Activated gamma-delta T cell treated with anti-CD3 and anti-CD28 coated beads, Interleukin-2, amount 50 U/mL, for 16 hours (primary cell): ENCODE results near the gene KCNMA1.

ENCODE experiments used
- DNase-seq: peaks from one replicate; pipeline ENCODE4 v3.0.0-alpha.2; 2020; ENCODE audit warnings: low read depth

Gene KCNMA1

DNA sequence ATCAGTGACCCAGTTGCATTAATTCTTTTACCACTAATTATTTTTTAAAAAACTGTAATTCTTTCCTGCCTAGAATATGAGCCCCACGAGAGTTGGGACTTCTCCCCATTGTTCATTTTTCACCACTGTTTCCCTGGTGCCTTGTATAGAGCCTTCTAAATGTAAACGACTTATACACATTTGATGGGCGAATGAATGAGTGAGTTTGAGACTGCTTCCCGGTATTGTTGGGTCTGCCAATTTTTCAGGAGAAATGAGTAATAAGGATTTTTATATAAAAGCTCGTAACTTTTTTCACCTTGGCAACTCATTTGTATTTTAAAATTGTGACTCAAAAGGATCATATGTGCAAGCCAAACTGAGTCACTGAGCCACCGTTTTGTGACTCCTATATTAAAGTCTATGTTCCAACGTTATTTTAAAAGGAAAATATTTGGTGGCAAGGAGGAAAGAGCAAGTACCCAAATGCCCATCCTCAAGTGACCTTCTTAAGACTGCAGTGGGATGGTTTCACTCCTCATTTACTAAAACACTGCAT is 621.3 kb downstream of the KCNMA1 start:
- no peak for DNase-seq

DNA sequence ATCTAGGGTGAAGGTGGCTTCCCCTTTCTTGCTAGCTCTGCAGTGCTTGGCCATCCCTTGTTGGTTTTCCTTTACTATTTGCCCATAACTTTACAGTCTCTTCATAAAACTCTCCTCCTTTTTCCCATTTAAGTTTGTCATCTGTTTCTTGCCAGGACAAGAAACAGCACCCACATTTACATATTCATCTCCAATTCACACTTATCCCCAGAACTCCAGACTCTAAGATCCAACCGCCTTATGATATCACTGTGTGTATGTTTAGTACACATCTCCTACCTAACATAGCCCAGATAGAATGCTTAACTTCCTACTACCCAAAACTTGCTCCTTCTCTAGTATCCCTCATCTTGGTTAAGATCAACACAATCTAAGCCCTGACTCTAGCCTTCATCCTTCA is 622.2 kb downstream of the KCNMA1 start:
- DNase-seq = no peak

DNA sequence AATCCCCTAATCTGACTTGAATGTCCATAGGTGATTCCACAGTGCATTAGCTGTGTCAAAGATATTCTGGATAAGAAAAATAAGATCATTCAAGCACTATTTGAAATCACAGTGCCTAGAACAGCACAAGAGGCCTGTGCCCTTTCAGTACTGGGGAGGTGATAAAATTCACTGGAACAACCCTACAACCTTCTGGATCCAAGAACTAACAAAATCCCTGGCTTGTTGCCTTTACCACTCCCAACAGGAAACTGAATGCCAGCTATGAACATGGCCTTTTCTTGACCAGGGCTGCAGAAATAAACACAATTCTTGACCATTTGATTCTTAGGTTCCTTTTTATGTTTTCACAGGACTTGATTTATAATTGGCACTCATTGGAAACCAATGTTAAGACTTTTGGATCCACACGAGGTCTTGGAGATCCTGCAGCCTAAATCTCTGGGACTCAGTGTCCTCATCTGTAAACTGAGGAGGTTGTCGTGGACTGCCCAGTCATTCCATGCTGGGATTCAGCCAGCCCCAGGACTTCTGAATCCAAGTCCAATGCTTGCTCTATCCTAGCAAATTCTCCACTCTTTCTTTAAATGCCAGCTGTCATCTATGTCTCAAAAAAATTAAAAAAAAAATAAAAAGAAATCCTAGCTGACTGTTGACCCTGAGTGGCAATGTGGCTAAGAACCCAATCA is 624.7 kb downstream of the KCNMA1 start:
- DNase-seq = no peak

DNA sequence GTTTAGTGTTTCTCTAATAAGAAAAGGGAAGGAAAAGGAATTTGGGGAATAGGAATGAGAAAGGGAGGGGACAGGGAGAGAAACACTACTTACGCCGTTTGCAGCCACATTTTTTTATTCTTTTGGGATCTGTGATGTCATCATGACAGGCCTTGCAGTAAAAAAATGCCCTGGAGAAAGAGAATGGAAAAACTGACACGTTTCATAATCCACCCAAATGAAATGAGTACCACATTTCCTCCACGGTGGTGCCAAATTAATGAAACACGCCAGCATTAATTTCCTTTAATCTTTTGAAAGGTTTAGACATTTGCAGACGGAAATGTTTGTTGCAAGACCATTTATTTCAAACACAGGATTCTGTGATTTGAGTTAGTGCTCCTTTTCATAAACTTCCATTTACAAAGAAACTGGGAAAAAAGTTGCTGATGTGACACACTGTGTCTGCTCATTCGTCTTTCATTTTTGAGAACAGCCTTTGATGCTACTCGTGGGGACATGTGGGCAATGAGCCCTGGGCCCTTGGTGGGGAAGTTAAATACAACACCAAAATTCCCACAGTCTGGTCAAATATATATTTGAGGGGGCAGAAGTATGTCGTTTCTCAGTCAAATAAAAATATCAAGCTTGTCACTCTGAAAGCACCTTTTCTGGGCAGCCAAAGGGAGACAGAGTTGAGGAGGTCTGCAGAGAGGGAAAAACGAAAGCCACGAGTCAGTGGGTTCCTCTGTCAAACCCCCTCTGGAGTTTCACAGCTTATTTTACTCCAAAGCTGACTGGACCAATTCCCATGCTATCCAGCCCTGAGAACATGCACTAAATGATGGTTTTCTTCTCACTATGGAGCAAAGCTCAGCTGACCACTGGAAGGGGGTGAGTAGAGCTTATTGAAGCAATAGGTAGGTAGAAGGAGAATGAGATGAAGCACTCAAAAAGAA is 625.5 kb downstream of the KCNMA1 start:
- no peak for DNase-seq

DNA sequence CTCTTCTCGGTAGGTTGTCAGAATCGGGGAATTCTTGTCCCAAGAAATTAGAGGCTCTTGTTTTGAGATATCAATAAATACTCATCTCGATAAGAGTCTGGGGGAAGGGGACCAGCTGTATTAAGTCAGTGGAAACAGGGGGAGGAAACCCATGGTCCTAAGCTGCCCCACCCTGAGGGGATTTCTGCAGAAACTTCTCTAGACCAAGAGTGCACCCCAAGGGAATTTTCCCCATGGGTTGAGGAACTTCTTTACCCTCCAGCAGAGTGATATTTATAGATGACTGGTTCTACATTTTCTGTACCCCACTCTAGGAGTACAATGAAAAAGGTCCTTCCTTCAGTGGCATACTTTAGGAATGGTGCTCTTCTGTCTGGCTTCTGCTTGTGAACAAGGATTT is 627.2 kb downstream of the KCNMA1 start:
- DNase-seq = no peak

DNA sequence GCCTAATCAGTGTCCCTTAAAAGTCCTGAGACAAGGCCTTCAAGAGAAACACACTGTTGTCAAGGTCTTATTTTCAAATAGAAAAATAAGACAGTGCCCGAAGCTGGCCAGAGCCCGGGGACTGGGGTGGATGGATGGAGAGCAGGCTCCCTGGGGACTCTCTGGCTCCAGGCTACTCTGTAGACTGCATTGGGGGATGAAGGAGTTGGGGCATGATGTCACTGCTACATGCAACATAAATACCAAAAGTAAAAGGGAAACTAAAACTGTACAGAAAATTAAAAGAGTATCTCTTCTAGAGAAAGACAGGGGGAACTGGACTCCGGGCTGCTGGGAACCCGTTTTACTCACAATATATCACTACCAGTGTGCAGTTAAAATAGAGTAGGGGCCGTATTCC is 629.8 kb downstream of the KCNMA1 start:
- DNase-seq = no peak

DNA sequence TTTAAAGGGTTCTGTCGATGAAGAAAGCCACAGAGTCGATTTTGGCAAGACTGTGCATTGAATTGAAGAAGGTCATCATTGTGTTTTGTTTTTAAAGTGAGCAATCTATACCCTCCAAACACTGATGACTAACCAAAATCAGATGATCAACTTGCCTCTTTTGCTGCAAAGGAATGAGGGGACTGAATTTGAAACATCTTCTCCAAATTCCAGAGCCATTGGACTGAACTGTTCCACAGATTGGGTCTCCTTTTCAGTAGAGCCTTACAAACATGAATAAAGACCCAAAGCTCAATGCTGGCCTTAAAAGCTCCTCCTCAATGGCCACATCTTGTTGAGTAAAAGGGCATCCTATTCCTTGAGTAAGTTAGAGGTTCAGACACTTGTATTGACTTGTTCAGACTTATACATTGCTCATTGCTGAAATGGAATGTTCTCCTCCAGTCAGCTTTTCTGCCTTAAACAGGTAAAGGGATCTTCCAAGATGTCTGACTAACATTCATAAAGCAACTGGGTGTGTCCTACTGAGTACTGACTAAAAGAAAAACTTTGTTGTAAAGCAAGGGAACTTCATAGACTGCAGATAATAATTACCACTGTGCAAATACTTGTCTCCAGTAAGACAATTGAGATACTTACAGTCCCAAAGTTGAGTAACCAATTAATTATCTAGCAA is 630.6 kb downstream of the KCNMA1 start:
- no peak for DNase-seq

DNA sequence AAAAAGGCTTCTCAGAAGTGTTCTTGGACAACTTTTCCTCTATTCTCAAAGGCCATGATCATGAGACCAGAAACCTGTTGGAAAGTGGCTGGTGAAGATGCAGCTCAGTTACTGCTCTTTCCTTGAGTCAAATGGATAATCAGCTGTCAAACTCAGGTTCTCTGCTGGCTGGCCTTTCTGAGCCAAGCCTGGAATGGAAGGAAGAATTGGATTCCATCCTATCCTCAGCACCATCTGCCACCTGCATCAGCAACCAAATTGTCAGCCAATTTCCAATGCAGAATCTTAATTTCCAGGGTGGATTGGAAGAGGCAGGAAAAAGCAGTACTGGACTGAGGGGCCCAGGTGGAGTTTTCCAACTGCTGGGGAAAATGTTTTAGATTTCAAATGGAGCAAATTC is 631.7 kb downstream of the KCNMA1 start:
- no peak for DNase-seq

DNA sequence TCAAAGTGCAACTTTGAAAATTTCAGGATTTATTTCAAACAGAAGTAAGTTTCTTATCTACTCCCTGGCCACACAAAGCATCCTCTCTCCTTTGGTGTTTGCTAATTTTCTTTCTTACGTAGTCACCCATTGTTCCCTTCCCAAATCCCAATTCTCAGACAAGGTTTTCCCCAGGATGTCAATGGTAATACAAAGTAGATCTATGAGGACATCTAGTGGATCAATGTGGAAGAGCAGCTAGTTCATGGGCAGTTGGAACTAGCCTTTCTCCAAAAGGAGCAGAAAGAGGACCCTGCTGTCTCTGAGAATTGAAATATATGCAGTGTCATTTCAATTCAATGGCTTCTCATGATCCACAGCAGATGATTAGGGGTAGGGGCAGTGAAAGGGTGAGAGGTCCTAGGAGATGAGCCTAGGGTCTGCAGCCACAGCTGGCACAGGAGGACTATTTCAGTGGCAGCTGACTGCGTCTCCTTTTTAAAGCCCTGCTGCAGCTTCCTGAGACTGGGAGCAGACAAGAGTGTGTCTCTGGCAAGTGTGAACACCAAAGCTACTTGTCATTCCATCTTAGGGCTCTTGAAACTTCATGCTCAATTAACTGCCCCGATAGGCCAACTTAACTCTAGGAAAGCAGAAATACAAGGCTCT is 632.6 kb downstream of the KCNMA1 start:
- DNase-seq = no peak

DNA sequence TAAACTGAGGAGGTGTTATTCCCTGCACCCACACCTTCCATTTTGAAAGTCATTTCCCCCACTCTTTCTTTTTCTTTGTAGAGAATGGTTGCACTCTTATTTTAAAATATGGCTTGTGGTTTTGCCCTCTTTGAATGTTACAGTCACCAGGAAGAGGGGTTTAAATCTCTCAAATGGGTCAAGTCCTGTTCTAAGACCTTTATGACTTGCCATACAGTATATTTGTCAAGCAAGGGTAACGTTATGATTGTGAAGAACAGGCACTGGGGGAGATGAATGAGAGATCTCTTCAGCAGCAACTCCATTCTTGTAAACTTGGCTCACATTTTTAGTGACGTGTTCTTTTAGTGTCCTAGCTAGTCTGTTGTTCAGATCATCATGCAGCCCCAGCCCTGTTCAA is 634.7 kb downstream of the KCNMA1 start:
- DNase-seq = no peak

DNA sequence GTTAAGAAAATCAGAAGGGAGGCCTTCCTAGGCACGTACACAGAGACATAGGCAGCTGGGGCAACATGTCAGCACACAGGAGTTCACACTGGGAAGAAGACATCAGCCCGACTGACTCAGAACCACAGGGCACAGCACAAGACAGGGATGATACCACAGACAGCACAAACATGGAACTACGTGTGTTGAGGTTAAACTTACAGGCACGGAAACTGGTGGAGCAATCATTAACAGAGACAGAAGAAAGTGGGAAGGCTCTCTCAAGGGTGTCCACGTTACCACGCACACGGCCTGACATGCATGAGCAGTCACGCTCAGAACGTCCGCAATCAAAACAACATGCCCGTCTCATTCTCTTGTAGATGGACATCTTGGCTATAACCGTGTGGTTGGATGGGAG is 636.4 kb downstream of the KCNMA1 start:
- DNase-seq = no peak

DNA sequence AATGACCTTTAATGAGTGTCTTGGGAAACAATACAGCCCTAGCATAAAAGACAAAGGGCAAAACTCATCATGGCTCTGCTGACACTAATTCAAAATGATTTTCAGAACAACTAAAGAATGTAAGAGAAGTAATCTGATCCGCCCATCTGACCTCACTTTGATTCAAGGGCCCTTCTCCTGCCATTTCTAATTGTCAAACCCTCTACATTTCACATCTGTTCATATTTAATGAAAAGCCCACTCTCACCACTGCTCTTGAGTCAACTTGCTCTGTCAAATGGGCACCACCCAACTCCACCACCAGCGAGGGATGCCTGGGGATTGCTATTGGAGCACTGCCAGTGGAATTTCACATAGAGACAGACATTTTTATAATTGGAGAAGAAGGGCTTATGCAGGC is 639.2 kb downstream of the KCNMA1 start:
- DNase-seq = no peak

DNA sequence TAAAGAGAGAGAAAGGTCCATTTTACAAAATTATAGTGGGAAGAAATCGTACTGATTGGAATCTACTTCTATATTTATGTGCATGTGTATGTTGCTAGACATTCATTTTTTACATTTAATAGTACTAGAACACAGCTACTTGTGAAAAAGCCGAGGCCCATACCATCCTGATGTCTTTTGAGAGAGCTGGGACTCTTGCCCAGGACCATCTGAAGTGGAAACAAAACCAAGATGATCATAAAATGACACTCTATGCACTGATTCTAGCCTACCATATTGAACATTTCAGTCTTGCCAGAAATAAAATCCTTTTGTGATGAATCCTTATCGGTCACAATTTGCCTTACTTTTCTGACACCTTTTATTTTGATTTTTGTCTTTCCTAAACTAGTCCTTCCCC is 640.0 kb downstream of the KCNMA1 start:
- DNase-seq = no peak

DNA sequence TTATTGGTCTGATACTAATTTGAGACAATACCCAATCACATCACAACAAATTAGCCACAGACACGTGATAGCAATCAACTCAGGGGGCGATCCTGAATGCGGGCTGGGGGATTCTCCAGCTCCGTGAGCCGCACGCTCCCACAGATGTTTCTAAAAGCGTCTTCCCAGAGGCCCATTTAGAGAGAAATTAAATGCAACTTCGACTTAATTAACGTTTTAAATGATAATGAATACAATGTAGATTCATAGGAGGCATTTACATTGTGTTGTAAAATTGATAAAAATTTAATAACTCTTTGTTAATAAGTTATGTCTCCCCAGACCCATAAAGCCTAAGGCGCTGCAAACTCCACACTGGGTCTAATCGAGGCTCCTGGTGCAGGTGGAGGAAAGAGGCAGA is 642.6 kb downstream of the KCNMA1 start:
- DNase-seq = no peak

DNA sequence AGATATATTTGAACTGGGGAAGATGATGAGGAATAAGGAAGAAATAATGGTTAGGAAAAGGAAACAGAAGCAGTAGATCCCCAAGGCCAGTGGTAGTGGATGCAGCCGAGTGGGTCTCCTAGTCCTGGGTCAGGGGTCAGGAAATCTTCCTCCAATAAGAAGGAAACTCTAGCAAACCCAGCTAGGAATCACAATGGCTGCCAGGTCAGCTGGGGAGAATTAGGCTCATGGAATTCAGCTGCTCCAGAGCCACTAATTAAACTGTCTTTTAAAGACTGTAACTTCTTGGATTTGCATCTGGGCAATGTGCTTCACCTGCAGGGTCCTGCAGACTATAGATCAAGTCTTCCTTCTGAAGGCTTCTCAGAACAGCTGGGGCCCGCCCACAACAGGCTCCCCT is 644.4 kb downstream of the KCNMA1 start:
- DNase-seq = no peak

DNA sequence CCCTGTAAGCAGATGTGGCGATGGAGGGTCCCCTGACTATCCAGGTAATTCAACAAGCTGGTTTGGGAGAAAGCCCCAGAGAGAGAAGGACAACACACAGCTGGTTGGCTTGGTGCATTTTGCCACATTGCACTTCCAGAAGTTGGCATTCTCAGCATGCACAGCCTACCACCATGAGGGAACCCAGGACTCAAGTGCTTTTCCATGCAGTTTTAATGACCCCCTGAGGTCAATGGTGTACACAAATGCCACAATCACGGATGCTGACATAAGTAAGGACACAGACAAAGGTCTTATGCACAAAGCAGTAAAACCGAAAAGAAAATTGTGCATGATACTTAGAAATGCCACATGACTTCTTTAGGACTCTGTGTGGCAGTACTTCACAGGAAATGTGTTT is 645.1 kb downstream of the KCNMA1 start:
- DNase-seq = no peak

DNA sequence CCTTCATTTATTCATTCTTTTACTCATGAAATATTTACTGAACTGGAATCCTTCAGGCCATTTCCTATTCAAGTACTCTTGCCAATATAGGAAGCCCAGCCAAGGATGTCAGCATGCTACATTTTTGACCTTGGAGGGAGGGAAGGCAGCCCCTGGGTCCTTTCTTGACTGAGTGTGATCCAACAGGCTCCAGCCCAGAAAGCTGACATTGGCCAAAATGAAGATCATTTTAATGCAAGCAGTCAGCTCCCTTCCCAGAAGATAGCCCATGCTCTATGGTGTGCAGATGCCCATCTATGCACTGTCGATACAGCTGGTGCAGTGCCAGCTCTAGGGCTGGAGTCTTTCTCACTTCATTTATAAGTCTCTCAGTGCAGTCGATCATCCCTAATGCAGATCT is 646.0 kb downstream of the KCNMA1 start:
- DNase-seq = no peak

DNA sequence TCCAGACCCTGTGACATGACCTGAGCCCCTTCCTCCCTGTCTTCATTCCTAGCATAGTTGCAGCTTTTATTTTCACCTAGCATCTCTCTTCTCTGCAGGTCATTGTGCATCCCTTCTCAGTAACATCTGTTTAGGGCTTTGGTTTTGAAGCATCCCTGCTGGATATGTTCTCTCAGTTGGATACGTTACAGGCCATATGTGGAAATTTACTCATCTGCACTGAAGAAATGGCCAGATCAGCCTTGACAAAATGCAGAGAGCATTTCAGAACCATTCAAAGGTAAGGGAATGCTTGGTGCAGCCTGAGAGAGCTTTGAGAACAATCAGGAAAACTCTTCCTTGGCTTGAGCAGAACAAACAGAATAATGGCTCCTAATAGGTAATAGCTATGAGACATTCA is 647.0 kb downstream of the KCNMA1 start:
- DNase-seq = no peak

DNA sequence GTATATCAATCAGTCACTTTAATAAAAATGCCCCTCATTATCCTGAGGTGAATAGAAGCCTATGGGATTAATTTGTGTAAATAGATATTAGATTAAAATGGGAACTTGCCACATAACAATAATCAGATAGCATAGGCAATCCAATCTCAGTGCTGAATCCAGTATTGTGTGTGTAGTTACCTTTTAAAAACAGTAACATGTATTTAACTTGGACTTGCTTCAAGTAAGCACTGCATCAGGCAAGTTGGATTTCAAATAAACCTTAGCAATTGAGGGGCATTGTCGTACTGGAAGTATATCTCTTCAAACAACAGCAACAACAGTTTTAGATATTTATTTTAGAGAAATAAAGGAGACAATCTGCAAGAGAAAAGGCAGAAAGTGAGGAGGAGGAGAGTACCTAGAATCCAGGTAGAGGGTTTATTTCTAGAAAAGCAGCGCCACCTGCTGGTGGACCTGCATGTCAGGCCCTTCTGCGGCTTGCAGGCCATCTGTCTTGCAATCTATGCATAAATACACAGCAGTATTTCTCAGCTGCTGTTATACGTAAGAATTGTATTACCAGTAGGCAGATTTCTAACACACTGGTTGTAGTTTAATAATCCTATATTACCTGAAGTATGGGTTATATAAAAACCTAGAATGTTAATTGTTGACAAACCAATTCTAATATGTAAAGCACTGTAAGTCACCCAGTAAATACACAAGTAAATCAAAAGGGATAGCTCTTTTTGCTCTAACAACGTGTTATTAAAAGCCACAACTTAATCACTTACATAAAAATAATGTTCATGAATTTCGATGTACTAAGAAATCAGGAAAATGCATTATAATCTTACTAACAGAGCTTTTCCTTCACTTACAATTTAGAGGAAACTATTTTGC is 652.8 kb downstream of the KCNMA1 start:
- DNase-seq = peak; percentile 52

DNA sequence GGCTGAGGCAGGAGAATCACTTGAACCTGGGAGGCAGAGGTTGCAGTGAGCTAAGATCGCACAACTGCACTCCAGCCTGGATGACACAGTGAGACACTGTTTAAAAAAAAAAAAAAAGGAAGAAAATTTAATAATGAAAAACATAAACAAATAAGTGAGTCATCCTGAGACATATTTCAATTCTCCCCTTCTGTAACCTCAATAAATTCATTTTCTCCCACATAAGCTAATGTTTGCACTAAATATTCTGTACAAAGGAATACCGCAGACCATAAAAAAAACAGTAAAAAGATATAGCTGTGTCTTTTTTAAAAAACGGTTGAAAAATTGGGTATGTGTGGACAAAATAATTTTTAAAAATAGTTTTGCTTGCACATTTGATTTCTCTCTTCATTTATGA is 654.0 kb downstream of the KCNMA1 start:
- DNase-seq = no peak

DNA sequence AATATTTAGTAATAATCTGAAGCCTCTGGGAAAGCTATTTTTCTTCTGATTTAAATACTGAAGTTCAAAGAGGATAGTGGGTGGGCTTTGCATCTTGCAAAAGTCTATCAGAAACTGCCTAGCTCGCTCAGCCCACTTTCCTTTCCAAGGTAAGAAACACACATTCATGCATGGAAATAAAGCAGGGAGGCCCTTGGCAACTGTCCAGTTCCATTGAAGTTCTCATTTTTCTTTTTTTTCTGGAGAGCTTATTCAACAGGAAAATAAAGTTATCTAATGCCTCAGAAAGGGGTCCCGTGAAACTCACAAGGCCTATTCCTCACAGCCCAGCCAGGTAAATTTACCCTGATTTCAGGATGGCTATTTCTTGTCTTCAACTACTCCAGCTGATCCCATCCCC is 654.9 kb downstream of the KCNMA1 start:
- no peak for DNase-seq
